IPS-20b (cell line): Measurements from ENCODE around the gene PTGR2.

Experiments used
- H3K27ac ChIP-seq: one replicate; pipeline ENCODE4 v1.5.1; 2013; ENCODE audit warnings: low read length
- H3K27me3 ChIP-seq: 2 replicates; pipeline ENCODE4 v1.6.1; 2013; ENCODE audit warnings: mild to moderate bottlenecking, low read length, inconsistent platforms; ENCODE audit not compliant: insufficient read depth
- H3K36me3 ChIP-seq: 2 replicates; pipeline ENCODE4 v1.6.1; 2013; ENCODE audit warnings: low read depth, mild to moderate bottlenecking, inconsistent platforms, low read length, moderate library complexity; ENCODE audit not compliant: insufficient read depth
- H3K4me1 ChIP-seq: 2 replicates; pipeline ENCODE4 v1.6.1; 2013; ENCODE audit warnings: mild to moderate bottlenecking, control low read depth, inconsistent platforms, low read length, moderate library complexity; ENCODE audit not compliant: insufficient read depth
- H3K4me3 ChIP-seq: 2 replicates; pipeline ENCODE4 v1.5.1; 2013; ENCODE audit warnings: mild to moderate bottlenecking, low read length, inconsistent platforms
- H3K9ac ChIP-seq: 2 replicates; pipeline ENCODE4 v1.6.1; 2013; ENCODE audit warnings: low read depth, mild to moderate bottlenecking, inconsistent platforms, low read length, moderate library complexity
- H3K9me3 ChIP-seq: 2 replicates; pipeline ENCODE4 v1.6.1; 2013; ENCODE audit warnings: mild to moderate bottlenecking, low read depth, low read length, inconsistent platforms; ENCODE audit not compliant: insufficient read depth

The PTGR2 gene

GRCh38 chr14:73851567-73852382 is at the start of gene PTGR2:
PTGR2 (plus strand) TSS chr14:73851831; CDS start chr14:73858863, 7,032 bp downstream.
- Histone ChIP-seq H3K36me3 (peaks cover 10% of the 10 kb centered on the region; the same call in 1 of the 2 replicates), H3K27ac (peak within 1 kb of the TSS; percentile 84), H3K4me3 (peak within 1 kb of the TSS; percentile 91), H3K9ac (peak within 1 kb of the TSS; percentile 96), H3K27me3 (no peaks in the 10 kb centered on the region), H3K9me3 (no peaks in the 10 kb centered on the region), H3K4me1 (peaks cover 8% of the 10 kb centered on the region; the same call in 1 of the 2 replicates)

- Histone ChIP-seq H3K9ac (no peak overlapping the region), H3K4me3 (no peak overlapping the region), H3K4me1 (no peaks in the 10 kb centered on the region), H3K36me3 (no peaks in the 10 kb centered on the region), H3K27me3 (no peaks in the 10 kb centered on the region), H3K27ac (no peak overlapping the region), H3K9me3 (no peaks in the 10 kb centered on the region)
These were observed 49.0 kb upstream of the PTGR2 start for GRCh38 chr14:73802431-73803188.

GRCh38 chr14:73804636-73805035 is 47.0 kb upstream of the PTGR2 start:
- Histone ChIP-seq H3K27ac (no peak overlapping the region), H3K9ac (no peak overlapping the region), H3K4me3 (no peak overlapping the region), H3K36me3 (no peaks in the 10 kb centered on the region), H3K27me3 (no peaks in the 10 kb centered on the region), H3K9me3 (no peaks in the 10 kb centered on the region), H3K4me1 (no peaks in the 10 kb centered on the region)

GRCh38 chr14:73807457-73807856 is 44.2 kb upstream of the PTGR2 start:
- Histone ChIP-seq H3K27me3 (no peaks in the 10 kb centered on the region), H3K27ac (no peak overlapping the region), H3K9me3 (no peaks in the 10 kb centered on the region), H3K4me3 (no peak overlapping the region), H3K9ac (no peak overlapping the region), H3K4me1 (no peaks in the 10 kb centered on the region), H3K36me3 (no peaks in the 10 kb centered on the region)

- H3K4me1 ChIP-seq: no peaks in the 10 kb centered on the region
- no peak overlapping the region for H3K27ac ChIP-seq
- no peaks in the 10 kb centered on the region for H3K27me3 ChIP-seq
- no peak overlapping the region for H3K4me3 ChIP-seq
- no peaks in the 10 kb centered on the region for H3K36me3 ChIP-seq
- no peaks in the 10 kb centered on the region for H3K9me3 ChIP-seq
- no peak overlapping the region for H3K9ac ChIP-seq
These were observed 42.2 kb upstream of the PTGR2 start for GRCh38 chr14:73809391-73809790.

- no peaks in the 10 kb centered on the region for H3K9me3 ChIP-seq
- H3K4me1 ChIP-seq: no peaks in the 10 kb centered on the region
- no peaks in the 10 kb centered on the region for H3K27me3 ChIP-seq
- no peak overlapping the region for H3K9ac ChIP-seq
- H3K36me3 ChIP-seq: no peaks in the 10 kb centered on the region
- H3K27ac ChIP-seq: no peak overlapping the region
- no peak overlapping the region for H3K4me3 ChIP-seq
These were observed 41.0 kb upstream of the PTGR2 start for GRCh38 chr14:73810478-73811163.

- no peaks in the 10 kb centered on the region for H3K36me3 ChIP-seq
- H3K9ac ChIP-seq: no peak overlapping the region
- no peak overlapping the region for H3K27ac ChIP-seq
- no peaks in the 10 kb centered on the region for H3K9me3 ChIP-seq
- H3K27me3 ChIP-seq: no peaks in the 10 kb centered on the region
- no peaks in the 10 kb centered on the region for H3K4me1 ChIP-seq
- H3K4me3 ChIP-seq: no peak overlapping the region
These were observed 40.5 kb upstream of the PTGR2 start for GRCh38 chr14:73811164-73811503.

GRCh38 chr14:73814153-73814552 is 37.5 kb upstream of the PTGR2 start:
- H3K27ac ChIP-seq: no peak overlapping the region
- H3K4me1 ChIP-seq: no peaks in the 10 kb centered on the region
- no peaks in the 10 kb centered on the region for H3K36me3 ChIP-seq
- no peaks in the 10 kb centered on the region for H3K9me3 ChIP-seq
- no peaks in the 10 kb centered on the region for H3K27me3 ChIP-seq
- no peak overlapping the region for H3K4me3 ChIP-seq
- H3K9ac ChIP-seq: no peak overlapping the region

- Histone ChIP-seq H3K9ac (no peak overlapping the region), H3K36me3 (no peaks in the 10 kb centered on the region), H3K9me3 (no peaks in the 10 kb centered on the region)
These were observed 35.8 kb upstream of the PTGR2 start for GRCh38 chr14:73815849-73816248.

GRCh38 chr14:73816393-73816816 is 35.2 kb upstream of the PTGR2 start:
- no peaks in the 10 kb centered on the region for H3K4me1 ChIP-seq
- H3K27ac ChIP-seq: no peak overlapping the region
- H3K36me3 ChIP-seq: no peaks in the 10 kb centered on the region
- no peaks in the 10 kb centered on the region for H3K27me3 ChIP-seq
- H3K9ac ChIP-seq: no peak overlapping the region
- H3K9me3 ChIP-seq: no peaks in the 10 kb centered on the region
- no peak overlapping the region for H3K4me3 ChIP-seq

More at GRCh38 chr14:73815849-73816248, 35.8 kb upstream of the PTGR2 start:
- H3K4me3 ChIP-seq: no peak overlapping the region
- H3K27ac ChIP-seq: no peak overlapping the region
- no peaks in the 10 kb centered on the region for H3K27me3 ChIP-seq
- no peaks in the 10 kb centered on the region for H3K4me1 ChIP-seq

- H3K4me1 ChIP-seq: no peaks in the 10 kb centered on the region
- H3K4me3 ChIP-seq: no peak overlapping the region
- no peak overlapping the region for H3K27ac ChIP-seq
- H3K27me3 ChIP-seq: no peaks in the 10 kb centered on the region
- H3K9me3 ChIP-seq: no peaks in the 10 kb centered on the region
- H3K9ac ChIP-seq: no peak overlapping the region
- no peaks in the 10 kb centered on the region for H3K36me3 ChIP-seq
These were observed 34.5 kb upstream of the PTGR2 start for GRCh38 chr14:73817020-73817655.
